Measurements from ENCODE around the gene GLUL.

Gene GLUL

GRCh38 chr1:182366596-182366995 is 25.0 kb downstream of the GLUL start:
- CTCF ChIA-PET: no interaction called here
- no peak for TF ChIP-seq CTCF (IDR thresholded peaks at IDR 0.05; ENCODE audit: insufficient read depth, low read length, missing control alignments)

GRCh38 chr1:182359645-182360044 is 31.9 kb downstream of the GLUL start:
- ChIA-PET CTCF (no interaction called here), POLR2A (no interaction called here)
- TF ChIP-seq CTCF (IDR thresholded peaks at IDR 0.05; ENCODE audit: insufficient read depth, low read length, missing control alignments): no peak
- H3K4me3 ChIP-seq (ENCODE audit: low read depth, low read length): no peak overlapping the region
- no peak for DNase-seq (ENCODE audit: low read depth, low spot score)

More at GRCh38 chr1:182366596-182366995, 25.0 kb downstream of the GLUL start:
- no peak overlapping the region for H3K4me3 ChIP-seq (ENCODE audit: low read depth, low read length)
- DNase-seq (ENCODE audit: low read depth, low spot score): no peak
- POLR2A ChIA-PET: no interaction called here

- POLR2A ChIA-PET: no interaction called here
Observed at GRCh38 chr1:182357913-182358312, 33.7 kb downstream of the GLUL start.

GRCh38 chr1:182357171-182357570 is 34.4 kb downstream of the GLUL start:
- no peak for DNase-seq (ENCODE audit: low read depth, low spot score)
- ChIA-PET CTCF (no interaction called here), POLR2A (no interaction called here)
- no peak for TF ChIP-seq CTCF (IDR thresholded peaks at IDR 0.05; ENCODE audit: insufficient read depth, low read length, missing control alignments)
- H3K4me3 ChIP-seq (ENCODE audit: low read depth, low read length): no peak overlapping the region

More at GRCh38 chr1:182357913-182358312, 33.7 kb downstream of the GLUL start:
- TF ChIP-seq CTCF (IDR thresholded peaks at IDR 0.05; ENCODE audit: insufficient read depth, low read length, missing control alignments): no peak
- no peak for DNase-seq (ENCODE audit: low read depth, low spot score)
- CTCF ChIA-PET: no interaction called here
- no peak overlapping the region for H3K4me3 ChIP-seq (ENCODE audit: low read depth, low read length)

GRCh38 chr1:182355723-182356098 is 35.9 kb downstream of the GLUL start:
- TF ChIP-seq CTCF (IDR thresholded peaks at IDR 0.05; ENCODE audit: insufficient read depth, low read length, missing control alignments): no peak
- ChIA-PET CTCF (no interaction called here), POLR2A (no interaction called here)
- no peak overlapping the region for H3K4me3 ChIP-seq (ENCODE audit: low read depth, low read length)
- no peak for DNase-seq (ENCODE audit: low read depth, low spot score)

GRCh38 chr1:182351790-182352364 is 39.7 kb downstream of the GLUL start:
- no peak for DNase-seq (ENCODE audit: low read depth, low spot score)
- no peak overlapping the region for H3K4me3 ChIP-seq (ENCODE audit: low read depth, low read length)
- ChIA-PET POLR2A (no interaction called here), CTCF (no interaction called here)
- TF ChIP-seq CTCF (IDR thresholded peaks at IDR 0.05; ENCODE audit: insufficient read depth, low read length, missing control alignments): no peak

All from AG04449 (cell line).